Stimulated activated CD4-positive, alpha-beta T cell treated with anti-CD3 and anti-CD28 coated beads, TNF-alpha, amount 100 ng/mL, for 4 hours (primary cell): ENCODE data around the gene FRRS1.
"Not testable (repeated sequence)": the region's sequence is repeated elsewhere in the genome, so short reads cannot be mapped to it uniquely, and the experiment has no call there.

Experiments used
- DNase-seq, 3 experiments: peaks; one replicate each; pipeline ENCODE4 v3.0.0-alpha.2; 2020; ENCODE audit warnings: low read depth in 3 of 3

Gene FRRS1

DNA sequence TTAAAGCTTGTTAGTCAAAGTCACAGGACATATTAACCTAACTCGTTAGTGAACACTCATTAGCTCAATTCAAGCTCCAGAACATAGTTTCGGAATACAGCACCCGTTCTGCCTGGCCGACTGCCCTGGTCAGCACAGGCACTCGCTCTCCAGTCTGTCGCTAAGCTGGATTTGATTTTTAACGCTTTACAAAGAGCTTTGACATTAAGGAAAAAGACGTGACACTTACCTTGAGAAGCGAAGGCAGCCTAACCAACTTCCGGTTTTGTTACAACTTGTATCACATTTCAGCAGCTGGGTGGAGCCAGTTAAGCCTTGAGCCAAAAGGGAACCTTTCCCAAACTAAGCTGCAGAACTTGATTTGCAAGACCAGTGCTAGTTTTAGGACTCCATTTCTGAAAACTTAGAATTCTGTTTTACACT is at the start of gene FRRS1:
TSS of gene FRRS1 (minus strand) at position 258 of the 423 bp plus-strand sequence. CDS start 17,867 bp downstream, outside the sequence.
- DNase-seq, result peak in 1 of 3 experiments; percentile 2

DNA sequence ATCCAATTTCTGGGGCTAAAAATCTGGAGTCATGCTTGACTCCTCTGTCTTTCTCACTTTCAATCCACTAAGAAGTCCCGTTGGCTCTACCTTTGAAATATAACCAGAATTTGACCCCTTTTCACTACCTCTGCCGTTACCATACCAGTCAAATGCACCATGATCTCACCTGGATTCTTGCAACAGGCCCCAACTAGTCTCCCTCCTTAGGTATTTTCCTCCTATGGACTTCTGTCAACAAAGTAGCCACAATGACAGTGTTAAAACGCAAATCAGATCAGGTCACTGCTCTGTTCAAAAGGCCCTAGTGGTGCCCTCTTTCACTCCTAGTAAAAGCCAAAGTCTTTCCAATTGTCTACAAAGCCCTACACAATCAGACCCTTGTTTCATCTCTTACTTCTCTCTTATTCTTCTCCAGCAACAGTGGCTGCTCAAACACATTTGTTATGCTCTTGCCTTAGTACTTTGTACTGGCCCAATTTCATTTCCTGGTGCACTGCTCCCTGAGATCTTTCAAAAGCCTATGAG is 48.0 kb upstream of the FRRS1 start:
- no peak for DNase-seq

GRCh38 chr1:99811747-99812146 is 45.3 kb upstream of the FRRS1 start:
- DNase-seq, result no peak

DNA sequence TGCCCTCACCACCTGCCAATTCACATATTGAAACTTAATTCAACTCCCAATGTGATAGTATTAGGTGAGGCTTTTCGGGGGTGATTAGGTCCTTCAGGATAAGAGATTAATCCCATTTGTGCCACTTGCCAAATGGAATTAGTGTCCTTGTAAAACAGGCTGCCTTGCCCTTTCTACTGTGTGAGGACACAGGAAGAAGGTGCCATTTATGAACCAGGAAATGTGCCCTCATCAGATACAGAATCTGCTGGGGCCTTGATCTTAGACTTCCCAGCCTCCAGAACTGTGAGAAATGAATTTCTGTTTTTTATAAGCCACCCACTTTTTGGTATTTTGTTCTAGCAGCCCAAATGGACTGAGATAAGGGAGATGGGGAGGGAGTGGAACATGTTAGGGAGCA is 44.6 kb upstream of the FRRS1 start:
- no peak for DNase-seq

GRCh38 chr1:99808391-99809115 is 42.1 kb upstream of the FRRS1 start:
- no peak for DNase-seq

DNA sequence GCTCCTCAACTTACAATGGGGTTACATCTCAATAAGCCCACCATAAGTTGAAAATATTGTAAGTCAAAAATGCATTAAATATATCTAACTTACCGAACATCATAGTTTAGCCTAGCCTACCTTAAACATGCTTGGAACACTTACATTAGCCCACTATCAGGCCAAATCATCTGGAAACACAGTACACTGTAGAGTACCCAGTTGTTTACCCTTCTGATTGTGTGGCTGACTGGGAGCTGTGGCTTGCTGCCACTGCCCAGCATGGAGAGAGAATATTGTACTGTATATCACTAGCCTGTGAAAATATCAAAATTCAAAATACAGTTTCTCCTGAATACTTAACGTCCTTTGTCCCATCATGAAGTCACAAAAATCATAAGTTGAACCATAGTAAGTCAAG is 40.4 kb upstream of the FRRS1 start:
- DNase-seq, result no peak

DNA sequence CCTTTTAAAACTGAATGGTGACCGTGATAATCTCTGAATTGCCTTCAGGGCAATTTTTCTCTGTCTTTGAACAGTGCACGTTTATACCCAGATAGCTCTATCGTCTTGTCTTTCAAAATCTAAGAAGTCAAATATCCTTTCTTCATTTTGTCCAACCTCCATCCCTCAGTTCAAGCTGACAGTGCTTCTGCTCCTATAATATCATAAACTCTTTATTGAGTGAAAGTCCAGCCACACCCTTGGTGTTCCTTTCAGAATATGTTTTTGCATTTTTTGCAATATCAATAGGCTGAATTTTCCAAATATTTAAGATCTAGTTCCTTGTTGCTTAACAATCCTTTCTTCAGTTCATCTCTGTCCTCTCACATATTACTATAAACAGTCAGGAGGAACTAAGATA is 35.1 kb upstream of the FRRS1 start:
- DNase-seq, result no peak

DNA sequence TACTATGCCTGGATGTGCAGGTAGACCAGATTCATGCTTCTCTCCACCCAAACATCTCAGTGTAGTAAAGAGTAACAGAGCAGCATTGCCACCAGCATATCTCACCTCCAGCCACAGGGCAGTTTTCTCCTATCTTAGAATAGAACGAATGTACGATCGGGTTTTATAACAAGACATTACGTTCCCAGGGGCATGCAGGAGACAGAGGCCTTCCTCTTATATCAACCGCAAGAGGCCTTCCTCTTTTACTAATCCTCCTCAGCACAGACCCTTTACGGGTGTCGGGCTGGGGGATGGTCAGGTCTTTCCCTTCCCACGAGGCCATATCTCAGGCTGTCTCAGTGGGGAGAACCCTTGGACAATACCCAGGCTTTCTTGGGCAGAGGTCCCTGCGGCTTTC is 27.4 kb upstream of the FRRS1 start:
- not testable (repeated sequence) for DNase-seq

GRCh38 chr1:99789715-99790114 is 23.3 kb upstream of the FRRS1 start:
- DNase-seq, result no peak

GRCh38 chr1:99788896-99789295 is 22.5 kb upstream of the FRRS1 start:
- no peak for DNase-seq

GRCh38 chr1:99786751-99787501 is 20.5 kb upstream of the FRRS1 start:
- DNase-seq, result no peak

DNA sequence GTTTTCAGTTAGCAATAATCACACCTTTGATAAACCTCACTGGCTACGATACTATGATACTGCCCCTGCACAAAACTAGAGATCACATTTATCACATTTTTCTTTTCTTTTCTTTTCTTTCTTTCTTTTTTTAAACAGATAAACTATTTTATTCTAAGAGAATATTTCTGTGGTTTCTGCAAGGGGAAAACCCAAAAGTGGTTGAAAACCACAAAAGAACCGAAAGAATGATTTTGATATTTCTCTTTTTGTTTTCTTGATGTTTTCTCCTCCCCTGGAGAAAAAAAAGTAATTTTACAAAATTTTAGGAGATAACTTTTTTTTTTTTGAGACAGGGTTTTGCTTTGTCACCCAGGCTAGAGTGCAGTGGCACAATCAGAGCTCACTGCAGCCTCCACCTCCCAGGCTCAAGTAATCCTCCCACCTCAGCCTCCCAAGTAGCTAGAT is 18.4 kb upstream of the FRRS1 start:
- no peak for DNase-seq

DNA sequence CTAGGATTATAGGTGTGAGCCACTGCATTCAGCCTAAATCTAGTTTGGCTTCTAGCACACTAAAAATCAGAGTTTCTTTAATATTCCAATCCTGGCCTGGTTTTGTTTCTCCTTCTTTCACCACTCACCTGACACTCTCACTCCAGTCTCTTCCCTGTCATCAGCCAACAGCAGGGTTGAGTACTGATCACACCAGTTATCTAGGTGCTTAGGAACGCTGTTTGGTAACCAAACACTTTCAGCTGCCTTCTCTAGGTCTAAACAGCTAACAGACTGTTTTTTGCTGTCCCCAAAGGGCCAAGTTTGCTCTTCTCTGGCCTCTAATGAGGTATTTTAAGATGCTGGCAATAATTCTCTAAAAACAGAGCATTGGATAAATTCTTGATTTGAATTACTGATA is 17.7 kb upstream of the FRRS1 start:
- DNase-seq, result no peak

GRCh38 chr1:99782920-99783319 is 16.5 kb upstream of the FRRS1 start:
- no peak for DNase-seq

DNA sequence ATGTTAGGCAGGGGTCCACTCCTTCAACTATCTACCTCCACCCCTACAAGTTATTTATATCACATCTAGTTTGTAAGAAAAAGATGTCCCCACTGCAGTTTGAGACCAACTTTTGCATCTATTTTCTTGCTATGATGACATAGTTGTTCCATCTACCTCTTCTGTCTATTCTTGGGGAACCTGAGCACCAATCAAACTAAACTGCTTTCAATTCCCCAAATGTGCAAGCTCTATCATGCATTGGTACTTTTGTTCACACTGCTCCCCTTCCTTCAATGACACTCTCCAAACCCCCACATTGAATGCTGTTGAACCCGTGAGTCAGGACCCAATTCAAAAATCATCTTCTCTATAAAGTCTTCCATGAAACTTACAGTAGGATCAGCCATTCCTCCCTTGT is 16.0 kb upstream of the FRRS1 start:
- DNase-seq, result no peak

GRCh38 chr1:99781798-99782197 is 15.4 kb upstream of the FRRS1 start:
- no peak for DNase-seq

GRCh38 chr1:99777752-99778151 is 11.3 kb upstream of the FRRS1 start:
- DNase-seq, result no peak

- no peak for DNase-seq
Measured at GRCh38 chr1:99776120-99776519, 9.7 kb upstream of the FRRS1 start.

DNA sequence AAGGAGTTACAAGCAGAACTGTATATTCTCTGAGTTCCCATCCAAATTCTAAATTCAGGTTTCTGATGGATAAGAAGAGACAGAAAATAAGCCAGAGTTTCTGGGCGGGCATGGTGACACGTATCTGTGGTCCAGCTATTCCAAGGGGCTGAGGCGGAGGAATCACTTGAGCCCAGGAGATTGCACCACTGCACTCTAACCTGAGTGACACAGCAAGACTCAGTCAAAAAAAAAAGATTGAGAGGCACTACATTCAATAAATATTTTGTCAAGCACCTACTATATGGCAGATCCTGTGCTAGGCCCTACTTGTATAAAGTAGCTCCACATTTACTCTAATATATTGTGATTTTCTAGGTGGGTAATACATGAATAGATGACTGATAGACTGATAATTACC is 6.4 kb upstream of the FRRS1 start:
- DNase-seq, result no peak

DNA sequence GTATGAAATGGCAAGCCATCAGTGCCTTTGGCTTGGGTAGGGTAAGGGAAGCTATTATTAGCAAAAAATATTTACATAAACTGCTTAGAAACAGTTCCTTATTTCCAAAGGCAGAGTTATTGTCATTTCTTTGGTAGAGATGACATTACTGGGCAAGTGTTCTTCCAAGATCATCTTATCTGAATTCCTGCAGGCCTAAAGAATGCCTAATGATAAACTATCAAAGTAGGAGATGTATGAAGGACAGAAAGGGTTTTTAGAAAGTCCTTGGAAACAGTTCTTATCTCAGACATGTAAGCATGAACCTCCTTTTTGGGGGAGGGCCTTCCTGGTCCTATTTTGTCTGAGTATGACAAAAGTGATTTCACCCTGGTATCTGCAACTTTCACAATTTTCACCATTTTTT is 5.1 kb upstream of the FRRS1 start:
- DNase-seq, result no peak

DNA sequence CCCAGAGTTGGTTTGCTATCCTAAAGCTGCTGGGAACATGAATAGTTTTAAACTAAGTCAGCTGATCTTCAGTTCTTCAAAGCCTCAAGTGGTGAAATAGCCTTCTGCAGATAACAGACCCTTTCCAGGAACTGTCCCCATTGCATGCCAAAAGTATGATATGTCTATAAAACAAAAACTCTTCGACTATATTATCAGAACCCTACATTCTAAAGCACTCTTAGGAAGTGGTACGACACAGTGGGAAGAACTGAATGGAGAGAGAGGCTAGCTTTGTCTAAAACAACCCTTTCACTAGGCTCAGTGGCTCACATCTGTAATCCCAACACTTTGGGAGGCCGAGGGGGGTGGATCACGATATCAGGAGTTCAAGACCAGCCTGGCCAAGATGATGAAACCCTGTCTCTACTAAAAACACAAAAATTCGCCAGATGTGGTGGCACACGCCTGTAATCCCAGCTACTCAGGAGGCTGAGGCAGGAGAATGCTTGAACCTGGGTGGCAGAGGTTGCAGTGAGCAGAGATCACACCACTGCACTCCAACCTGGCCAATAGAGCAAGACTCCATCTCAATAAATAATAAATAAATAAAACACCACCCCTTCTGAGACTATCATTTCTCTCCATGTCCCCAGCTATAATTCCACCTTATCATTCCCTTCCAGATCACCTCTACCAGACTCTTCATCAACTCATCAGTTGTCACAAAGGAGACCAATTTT is 2.2 kb upstream of the FRRS1 start:
- no peak for DNase-seq

DNA sequence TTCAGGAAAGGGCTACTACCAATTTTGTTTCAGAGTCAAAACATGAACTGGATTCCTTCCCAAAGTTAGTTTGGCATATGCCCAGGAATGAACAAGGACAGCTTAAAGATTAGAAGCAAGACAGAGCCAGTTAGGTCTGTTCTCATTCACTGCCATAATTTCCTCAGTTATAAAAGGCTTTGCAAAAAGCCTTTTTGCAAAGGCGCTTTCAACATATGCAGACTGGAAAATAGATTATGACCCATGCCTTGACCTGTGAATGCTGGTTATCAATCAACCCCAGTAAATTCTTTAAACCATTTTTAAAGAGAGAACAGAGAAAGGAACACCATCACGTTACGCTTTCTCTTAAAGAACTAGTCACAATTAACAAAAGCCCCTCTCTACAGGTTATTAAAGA is 1.7 kb upstream of the FRRS1 start:
- DNase-seq, result no peak
